NCI-H2107 (cell line): Measurements from ENCODE around the gene RAB24.
A peak's percentile ranks its signal among the peaks of the same experiment; 100 is the strongest.

Source experiments
- DNase-seq: peaks from one replicate; lab custom pipeline; 2025; lab: John Stamatoyannopoulos, UW

RAB24 gene

DNA sequence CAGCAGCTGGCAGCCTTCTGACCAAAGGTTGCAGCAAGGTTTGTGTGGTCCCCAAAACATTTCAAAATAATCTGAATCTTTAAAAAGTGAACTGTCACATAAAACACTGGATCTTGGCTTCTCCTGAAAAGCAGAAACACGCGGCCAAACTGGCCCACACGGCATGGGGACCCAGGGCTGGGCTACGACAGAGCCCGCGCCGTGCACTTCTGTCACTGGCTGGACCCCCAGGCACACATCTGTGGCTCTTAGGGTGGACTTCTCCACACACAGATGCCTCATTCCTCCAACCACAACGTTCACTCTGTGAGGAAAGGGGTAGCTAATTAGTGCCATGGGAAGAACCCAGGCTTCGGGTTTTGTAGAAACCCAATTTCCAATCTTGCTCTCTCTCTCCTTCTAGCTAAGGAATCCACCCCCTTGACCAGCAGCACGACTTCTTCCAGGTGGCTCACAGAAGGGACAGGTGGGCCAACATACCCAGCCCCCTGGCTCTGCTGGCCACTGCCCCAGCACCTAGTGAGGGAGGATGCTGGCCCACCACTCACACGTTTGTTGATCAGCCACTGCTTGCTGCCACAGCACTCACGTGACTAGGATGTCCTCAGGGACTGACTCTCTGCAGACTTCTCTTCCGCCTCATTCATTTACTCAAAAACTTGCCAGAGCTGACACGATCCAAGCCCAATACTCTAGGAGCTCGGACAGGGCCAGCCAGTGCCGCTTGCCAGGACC lies 30.1 kb upstream of the RAB24 start:
- no peak for DNase-seq

DNA sequence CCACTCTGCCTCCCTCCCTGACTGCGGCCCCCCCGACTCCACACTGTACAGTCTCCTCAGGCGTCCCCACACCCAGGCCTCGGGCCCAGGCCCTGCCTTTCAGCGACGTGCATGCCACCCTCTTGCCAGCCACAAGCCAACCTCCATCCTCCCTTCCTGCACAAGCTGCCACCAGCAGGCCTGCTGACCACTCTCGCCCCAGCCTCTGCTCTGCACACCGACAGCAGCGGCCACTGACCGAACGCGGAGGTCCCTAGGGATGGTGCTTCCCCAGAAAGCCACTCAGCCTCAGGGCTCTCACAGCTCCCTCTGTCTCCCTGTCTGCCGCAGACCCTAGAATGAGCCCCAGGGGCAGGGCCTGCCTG lies 29.4 kb upstream of the RAB24 start:
- no peak for DNase-seq

DNA sequence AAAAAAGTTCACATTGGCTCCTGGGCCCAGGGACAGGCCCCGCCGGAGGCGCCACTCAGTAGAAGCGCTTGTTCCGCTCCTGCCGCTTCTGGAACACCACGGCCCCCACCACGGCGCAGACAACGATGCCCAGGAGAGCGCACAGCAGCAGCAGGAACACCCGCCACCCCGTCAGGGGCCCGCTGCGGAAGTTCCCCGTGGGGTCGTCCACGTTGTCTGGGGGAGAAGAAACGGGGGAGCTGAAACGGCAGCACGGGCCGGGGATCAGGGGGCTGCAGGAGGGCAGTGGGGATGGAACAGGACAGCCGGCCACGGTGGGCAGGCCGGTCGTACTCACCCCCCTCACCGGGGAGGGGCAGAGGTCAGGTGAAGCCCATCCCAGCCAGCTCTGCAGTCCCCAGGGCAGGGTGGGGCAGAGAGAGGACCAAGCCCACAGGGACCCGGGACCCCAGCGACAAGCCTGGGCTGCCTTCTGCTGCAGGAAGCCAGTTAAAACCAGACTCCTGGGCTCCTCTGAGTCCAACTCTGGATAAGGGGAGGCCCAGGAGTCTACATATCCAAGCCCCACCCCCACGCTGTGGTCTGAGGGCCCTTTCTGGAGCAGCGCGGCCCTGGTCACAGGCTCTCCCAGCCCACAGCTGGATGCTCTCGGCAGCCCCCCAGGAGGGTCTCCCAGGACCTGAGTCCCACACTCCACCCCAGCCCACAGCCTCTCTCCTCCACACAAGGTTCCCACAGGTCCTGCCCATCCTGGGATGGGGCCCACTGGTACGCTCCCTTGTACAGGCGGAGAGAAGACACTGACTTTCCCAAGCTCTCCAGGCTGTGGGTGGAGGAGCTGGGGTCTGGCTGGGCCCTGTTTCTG lies 28.7 kb upstream of the RAB24 start:
- DNase-seq: no peak

DNA sequence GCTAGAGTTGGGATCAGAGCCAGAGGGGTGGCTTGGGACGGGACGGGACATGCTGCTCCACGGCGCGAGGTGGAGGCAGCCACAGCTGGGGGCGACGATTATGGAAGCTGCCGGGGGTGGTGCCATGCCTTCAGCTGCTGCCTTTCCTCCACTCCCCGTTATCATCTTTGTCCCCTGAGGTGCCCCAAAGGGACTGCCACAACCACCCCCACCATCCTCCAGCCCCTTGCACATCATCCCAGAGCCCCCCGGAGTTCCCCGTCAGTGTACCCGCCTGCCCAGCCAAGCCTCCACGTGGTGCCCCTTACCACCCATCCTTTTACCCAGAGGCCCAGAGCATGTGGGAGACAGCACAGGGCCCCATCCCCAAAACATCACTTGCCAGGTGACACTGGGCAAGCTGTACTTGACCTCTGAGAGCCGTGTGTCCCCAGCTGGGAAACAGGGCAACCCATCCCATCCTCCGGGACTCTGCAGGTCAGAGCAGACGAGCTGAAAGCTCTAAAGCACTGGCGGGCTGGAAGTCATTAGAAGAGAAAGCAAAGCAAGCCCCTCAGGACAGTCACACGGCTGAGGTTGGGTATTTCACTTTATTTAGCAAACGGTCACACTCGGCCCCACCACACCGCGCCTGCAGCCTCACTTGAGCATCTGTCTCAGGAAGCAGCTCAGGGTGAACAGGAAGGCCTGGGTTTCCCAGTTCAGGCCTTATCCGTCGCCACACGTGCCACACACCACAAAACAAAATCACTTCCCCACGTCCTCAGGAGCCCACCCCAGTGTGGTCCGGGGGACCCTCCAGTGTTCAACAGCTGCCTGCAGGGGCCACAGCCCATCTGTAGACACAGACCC lies 27.7 kb upstream of the RAB24 start:
- no peak for DNase-seq

DNA sequence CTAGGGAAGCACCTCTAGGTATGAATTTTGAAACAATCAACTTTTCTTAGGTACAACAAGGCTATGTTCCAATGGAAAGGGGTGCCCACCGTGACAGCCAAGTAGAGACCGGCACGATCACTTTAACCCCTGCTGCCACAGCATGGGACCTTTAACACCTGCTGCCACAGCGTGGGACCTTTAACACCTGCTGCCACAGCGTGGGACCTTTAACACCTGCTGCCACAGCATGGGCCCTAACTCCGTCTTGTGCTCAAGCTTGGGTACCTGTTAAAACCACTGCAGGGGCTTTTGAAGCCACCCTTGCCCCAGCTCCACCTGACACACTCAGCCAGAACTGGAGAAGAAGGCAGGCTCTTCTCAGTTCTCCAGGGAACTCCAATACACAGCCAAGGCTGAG lies 26.4 kb upstream of the RAB24 start:
- no peak for DNase-seq

DNA sequence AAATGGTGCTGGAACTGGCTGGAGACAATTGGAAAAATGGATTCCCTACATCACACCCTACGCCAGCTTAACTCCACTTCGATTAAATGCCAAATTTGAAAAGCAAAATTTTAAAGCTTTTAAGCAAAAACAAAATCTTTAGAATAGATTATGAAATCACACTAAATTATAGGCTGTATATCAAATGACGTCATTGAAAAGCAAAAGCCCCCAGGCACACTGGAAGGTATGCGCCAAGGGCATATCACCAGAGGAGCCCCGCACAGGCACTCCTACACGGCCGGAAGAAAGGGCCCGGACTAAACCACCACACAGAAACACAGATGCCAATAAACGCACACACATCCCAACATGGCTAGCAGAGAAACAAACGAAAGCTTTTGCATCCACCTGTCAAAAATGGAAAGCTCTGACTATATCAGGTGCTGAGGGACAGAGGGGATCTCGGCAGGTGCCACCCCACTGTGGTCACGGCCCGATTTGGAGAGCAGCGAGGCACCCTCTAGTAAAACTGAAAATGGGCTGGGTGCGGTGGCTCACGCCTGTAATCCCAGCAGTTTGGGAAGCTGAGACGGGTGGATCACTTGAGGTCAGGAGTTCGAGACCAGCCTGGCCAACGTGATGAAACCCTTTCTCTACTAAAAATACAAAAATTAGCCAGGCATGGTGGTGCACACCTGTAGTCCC lies 25.2 kb upstream of the RAB24 start:
- no peak for DNase-seq

DNA sequence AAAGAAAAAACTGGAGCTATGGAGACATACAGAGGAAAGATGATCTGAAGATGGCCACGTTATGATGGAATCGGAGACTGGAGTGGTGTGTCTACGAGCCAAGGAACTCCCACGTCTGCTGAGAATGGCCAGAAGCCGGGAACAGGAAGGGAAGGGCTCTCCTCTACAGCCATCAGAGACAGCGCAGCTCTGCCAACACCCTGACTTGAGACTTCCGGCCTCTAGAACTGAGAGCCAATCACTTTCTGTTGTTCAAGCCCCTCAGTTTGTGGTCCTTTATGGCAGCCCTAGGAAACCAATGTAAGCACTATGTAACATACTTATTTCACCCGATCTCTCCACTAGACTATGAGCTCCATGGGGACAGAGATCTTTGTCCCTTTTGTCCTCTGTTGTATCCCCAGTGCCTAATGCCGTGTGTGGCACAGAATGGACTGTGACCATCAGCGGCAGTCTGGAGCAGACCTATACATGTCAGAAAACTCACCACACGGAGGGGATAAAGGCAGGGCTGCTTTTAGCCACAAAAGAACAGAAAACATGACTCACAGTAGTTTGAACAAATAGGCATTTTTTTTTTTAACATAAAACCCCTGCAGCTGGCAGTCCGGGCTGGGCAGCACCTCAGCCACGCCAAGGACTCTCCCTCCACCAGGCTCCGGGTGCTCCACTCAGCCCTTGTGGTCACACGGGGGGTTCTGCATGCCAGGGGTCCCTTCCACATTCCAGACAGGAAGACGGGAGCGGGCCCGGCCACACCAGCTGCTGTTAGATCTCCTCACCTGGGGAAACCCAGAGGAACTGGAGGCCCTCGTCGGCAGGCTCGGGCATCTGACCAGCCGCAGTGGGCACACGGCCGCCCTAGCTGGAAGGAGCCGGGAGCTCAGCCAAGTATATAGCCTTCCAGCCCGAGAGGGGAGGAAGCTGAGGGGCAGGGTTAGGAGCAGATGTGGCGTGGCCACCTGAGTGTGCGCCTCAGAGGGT lies 24.3 kb upstream of the RAB24 start:
- DNase-seq: no peak

DNA sequence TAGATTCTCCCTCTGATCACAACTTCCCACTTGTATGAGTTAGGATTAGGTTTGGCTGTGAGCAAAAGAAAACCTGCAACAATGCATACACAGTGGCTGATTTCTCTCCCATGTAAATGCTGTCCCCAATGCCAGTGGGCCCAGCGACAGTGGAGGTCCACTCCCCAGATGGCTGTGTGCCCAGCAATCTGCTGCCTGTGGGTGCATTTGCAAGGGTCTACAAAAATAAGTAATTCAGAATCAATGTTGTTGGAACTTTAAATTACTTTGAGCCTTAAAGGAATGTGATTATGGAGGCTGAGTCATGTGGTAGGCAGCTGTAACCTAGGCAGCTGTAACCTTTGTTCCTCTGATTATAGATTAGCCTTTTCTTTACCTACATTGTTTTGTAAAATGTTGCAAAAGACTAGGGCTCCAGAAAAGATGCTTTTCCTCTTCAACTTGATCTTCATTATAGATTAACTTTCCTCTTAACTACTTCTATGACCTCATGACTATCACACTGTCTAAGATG lies 22.4 kb upstream of the RAB24 start:
- no peak for DNase-seq

DNA sequence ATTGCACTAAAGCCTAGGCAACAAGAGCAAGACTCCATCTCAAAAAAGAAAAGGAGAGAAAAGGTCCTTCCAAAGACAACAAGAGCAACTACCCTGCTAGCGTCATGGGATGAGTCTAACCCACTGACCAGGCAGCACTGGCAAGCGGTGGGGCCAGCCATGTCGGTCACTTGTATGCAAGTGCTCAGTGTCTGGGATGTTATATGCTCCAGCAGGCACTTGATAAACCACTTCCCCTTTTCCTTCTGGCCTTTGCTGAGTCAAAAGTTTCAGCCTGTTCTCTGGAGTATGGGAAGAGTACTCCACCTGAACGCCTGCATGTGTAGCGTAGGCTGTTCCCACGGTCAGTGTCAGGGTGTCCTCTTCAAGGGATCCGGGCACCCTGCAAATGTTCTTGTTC lies 17.4 kb upstream of the RAB24 start:
- DNase-seq: no peak

DNA sequence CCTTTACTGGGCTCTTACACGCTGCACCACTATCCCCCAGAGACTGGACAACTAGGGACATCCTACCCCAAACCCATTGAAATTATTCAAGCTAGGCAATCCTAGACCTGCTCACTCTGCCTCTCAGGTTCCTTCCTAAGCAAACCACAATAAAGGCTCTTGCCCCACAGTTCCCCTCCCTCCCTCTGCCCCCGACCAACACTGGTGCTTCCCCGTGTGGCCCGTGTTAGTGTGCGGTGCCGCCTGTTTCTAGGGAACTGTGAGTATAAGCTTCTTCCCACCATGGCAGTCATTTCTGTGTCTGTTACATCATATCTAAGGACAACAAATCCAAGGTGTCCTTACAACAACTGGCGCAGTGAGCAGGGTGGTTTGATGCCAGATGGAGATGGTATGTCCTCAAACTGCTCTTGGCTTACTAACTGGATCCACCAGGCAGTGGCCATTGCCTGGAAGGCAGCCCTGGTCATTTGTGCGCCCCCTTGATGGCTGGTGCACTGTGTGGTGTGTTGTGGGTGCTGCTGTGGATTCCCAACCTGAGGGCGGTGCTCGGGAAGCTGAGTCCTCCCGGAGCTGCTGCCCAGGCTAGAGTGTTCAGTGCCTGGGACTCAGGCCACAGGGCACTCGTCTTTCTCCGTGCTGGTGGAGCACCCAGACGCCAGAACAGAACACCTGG lies 16.5 kb upstream of the RAB24 start:
- DNase-seq: no peak

DNA sequence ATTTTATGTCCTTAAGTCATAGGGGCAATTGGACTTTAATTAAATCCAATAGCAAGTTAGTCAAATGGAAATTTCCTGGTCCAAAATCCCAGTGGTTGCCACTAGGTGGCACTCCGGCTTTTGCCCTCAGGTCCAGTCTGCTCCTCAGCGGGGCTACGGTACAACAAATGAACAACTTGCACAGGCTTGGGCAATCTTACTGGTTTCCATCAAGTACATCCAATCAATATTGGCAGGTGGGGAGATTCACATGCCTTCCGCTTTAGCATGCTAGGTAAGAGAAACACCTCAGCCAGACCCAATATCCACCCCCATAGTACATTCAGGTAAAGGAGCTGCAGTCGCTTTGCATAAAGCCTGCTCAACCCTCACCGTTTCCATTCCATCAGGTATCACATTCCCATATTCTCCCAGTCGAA lies 14.4 kb upstream of the RAB24 start:
- no peak for DNase-seq

DNA sequence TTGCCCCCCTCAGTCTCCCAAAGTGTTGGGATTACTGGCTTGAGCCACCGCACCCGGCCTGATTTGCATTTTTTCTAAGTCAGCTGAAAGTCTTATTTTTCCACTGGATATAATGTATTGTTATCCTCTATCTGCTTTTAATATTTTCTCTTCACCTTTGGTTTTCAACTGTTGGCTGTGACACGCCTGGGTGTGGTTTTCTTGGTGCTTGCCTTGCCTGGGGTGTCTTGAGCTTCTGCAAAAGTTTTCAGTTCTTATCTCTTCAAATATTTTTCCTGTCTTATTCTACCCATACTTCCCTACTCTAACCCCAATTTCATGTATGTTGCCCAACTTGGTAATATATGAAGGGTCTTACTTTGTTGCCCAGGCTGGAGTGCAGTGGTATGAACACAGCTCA lies 12.5 kb upstream of the RAB24 start:
- no peak for DNase-seq

DNA sequence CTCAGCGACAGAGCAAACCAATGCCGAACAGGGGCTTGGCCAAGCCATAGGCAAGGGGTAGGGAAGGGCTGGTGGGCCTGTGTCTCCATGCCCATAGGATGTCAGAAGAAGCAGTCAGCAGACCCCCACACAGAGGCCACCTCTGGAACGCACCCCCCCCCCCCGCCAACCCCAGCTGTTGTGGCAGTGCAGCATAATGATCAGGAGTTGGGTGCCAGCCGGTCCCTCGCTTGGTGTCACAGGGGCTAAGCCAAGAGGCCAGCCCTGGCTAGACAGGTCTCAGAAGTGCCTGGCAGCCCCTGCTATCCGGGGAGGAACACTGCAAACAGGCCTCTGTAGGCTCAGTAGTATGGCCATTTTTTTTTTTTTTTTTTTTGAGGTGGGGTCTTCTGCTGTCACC lies 11.9 kb upstream of the RAB24 start:
- no peak for DNase-seq

DNA sequence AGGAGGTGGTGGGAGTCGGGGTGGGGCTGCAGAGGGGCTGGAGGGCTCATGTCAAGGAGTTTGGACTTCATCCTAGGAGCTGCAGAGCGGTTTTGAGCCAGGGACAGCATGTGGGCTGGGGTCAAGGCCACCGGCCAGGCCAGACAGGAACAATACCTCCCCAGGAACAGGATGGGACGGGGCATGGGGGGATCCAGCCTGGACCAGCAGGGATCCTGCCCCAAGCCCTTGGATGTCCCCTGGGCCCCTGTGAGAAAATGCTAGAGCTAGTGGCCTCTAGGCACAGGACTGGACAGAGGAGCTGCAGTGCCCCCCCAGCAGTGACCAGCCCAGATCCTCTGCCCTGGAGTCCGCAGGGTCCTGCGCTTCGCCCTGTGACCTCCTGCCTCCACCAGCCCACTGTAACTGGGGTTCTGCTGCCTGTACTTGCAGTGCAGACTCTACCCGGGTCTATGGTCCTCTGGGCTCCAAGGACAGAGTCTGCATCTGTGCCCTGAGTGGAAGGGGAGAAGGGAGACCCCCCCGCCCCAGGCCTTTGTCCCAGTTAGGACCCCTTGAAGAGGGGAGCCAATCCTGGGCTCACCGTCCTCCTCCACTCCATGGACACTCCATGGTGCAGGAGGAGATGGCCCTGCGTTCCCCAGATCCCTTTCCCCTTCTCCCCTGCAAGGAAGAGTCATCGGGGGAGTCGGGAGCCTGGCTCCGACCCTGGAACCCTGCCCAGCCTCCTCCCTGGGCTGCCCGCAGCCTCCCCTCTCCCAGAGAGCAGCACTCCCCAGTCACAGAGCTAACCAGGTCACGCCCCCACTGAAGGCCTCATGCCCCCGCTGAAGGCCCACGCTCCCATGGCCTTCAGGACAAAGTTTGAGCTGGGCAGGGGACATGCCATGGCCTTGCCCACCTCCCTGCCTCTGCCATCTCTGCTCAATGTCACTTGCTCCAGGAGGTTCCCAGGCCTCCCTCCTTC lies 11.1 kb upstream of the RAB24 start:
- DNase-seq: no peak

DNA sequence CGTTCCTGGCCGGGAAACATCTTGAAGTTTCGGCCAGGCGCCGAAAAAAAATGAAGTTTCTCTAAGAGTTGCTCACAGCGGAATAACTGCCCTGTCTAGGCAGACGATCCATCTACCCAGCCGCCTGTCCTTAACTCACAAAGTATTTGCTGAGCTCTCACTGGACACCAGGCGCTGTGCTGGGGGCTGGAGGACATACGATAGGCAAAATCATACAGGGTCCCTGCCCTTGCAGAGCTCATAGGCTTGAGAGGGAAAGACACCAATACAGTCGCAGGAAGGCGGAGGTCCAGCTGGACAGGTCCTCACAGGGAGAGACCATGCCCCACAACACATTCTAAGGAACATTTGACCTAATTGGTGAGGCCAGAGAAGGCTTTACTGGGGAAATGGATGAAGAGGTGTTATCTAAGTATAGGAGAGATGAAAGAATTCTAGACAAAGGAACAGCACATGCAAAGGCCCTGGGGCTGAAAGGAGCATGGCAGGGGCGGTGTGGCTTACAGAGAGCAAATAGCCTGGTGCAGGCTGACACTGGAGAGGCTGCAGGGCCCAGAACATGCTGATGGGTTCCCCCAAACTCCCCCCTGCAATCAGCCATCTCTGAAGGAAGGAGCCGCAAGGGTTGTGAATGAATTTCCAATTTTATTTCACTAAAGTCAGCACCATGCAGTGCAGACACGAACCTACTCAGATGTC lies 10.2 kb upstream of the RAB24 start:
- no peak for DNase-seq

DNA sequence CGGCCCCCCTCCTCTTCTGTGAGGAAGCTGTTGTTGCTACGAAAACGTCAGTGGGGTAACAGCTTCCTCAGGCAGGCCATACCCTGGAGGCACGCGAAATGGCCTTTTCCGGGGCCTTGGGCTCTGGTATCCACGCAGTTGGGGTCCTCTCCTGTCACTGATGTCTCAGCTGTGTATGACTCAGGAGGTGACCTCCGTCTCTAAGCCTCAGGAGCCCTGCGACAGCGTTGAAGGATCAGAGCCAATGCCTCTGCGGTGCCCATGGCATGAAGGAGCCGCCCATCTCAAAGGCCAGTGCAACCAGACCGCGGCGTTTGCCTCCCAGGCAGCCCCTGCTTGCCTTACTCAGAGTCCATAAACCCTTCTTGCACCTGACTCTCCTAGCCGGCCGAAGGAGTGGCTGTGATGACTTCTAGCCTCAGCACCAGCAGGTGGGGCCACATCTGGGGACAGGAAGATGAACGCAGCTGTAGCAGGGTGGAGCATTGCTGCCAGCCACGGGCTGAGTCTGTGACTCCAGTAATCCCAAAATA lies 9.2 kb upstream of the RAB24 start:
- DNase-seq: no peak

DNA sequence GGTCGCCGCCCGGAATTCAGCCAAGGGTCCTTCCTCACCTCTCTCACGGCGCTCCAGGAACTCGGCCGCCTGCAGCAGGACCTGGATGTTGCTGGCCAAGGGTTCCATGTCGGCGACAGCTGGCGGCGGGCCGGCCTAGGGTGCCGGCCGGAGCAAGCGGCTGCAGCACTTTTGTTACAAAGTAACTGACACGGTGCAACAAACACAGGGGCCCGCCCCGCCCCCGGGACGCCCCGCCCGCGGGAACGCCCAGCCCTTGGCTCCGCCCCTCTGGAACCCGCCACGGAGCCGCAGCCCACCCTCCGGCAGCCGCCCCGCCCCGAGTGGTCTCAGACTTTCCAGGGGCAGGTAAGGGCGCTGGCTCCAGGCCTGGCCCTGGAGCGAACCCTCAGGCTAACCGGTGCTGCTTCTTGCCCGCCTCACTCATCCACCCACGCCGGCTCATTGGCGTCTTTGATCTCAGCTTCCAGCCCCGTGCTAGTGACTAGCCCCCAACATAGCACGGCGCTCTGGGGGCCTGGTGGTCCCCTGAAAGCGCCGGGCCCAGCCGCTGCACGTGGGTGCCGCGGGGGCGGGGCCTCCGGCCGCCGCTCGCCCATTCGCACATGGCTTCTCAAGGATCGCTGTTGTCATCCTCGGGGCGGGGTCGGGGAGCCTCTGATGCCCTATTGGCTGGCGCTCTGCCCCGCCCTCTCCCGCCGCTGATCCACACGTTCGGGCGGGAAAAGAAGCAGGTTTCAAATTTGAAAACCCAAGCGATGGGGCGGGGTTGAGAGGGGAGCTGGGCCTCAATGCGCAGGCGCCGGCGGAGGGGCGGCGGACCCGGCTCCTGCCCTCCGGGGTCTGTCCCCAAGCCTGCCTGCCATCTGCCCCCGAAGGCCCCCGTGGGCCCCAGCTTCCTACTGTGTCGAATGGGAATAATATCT lies 8.5 kb upstream of the RAB24 start, which contains the start of gene MXD3:
TSS of gene MXD3 (minus strand) at position 176 of the 926 bp plus-strand sequence. CDS start at position 108, 68 bp downstream.
- DNase-seq: peak; percentile 76
